Kidney (tissue), 14 donors: ENCODE results near the gene BACH2. TPM values are rescaled to one million over a fixed set of nuclear protein-coding genes. Genes with fewer than 3 reads are reported as not detected.

ENCODE experiments used
- DNase-seq, 5 donors: peaks; one replicate each; pipeline ENCODE4 v3.0.0-alpha.2; 2013 to 2020
- FAIRE-seq: peaks from 2 replicates; lab custom pipeline; 2012; peaks lifted over from hg19 to GRCh38; lab: Jason Lieb, UNC
- H3K27ac ChIP-seq, 2 donors: one replicate each; pipeline ENCODE4 v1.7.0; 2013; ENCODE audit warnings: low read depth in 2 of 2, low read length in 2 of 2, inconsistent platforms in 1 of 2
- H3K27me3 ChIP-seq: one replicate; pipeline ENCODE4 v1.7.1; 2013; ENCODE audit warnings: low read length, inconsistent platforms; ENCODE audit not compliant: control insufficient read depth, insufficient read depth
- H3K36me3 ChIP-seq, 3 donors: one replicate each; pipeline versions ENCODE4 v1.7.0 to v1.7.1; 2013; ENCODE audit warnings: low read length in 3 of 3, control low read depth in 1 of 3, inconsistent platforms in 1 of 3; ENCODE audit not compliant: insufficient read depth in 3 of 3, control insufficient read depth in 2 of 3
- H3K4me1 ChIP-seq, 3 donors: one replicate each; pipeline versions ENCODE4 v1.7.0 to v1.7.1; 2013; ENCODE audit warnings: low read length in 3 of 3, inconsistent platforms in 1 of 3, low read depth in 1 of 3; ENCODE audit not compliant: control insufficient read depth in 2 of 3, insufficient read depth in 2 of 3
- H3K4me3 ChIP-seq, 3 donors: one replicate each; pipeline versions ENCODE4 v1.7.0 to v1.8.1; 2013; ENCODE audit warnings: low read length in 3 of 3, control low read depth in 1 of 3, inconsistent platforms in 1 of 3
- H3K9ac ChIP-seq, 3 donors: one replicate each; pipeline versions ENCODE4 v1.7.0 to v1.7.1; 2013; ENCODE audit warnings: low read length in 3 of 3, control low read depth in 1 of 3, inconsistent platforms in 1 of 3
- H3K9me3 ChIP-seq, 3 donors: one replicate each; pipeline versions ENCODE4 v1.7.0 to v1.7.1; 2013; ENCODE audit warnings: low read length in 3 of 3, control low read depth in 1 of 3, inconsistent platforms in 1 of 3; ENCODE audit not compliant: control insufficient read depth in 2 of 3, insufficient read depth in 1 of 3
- CTCF ChIP-seq: IDR thresholded peaks from 3 replicates; pipeline ENCODE4 v1.5.1; 2012; ENCODE audit warnings: mild to moderate bottlenecking, moderate library complexity, borderline replicate concordance; ENCODE audit not compliant: insufficient read depth; ENCODE audit errors: extremely low read depth
- intact Hi-C: fragments of 100-400 bp; cut with DNase I; formaldehyde crosslinking; loops from one replicate; pipeline ENCODE4 v1.11.1; 2022
- polyA plus RNA-seq: library from polyadenylated mRNA; stranded (reverse); fragments of 350-450 nt; fragmentation: Illumina TruSeq; extraction: RNeasy Lipid Tissue Mini Kit (QIAGEN cat#74804); gene quantifications from one replicate; pipeline ENCODE4 v1.2.3, GENCODE V29; 2014; ENCODE audit warnings: low read depth, low replicate concordance; ENCODE audit not compliant: insufficient read depth
- total RNA-seq: library from RNA; stranded (reverse); fragmentation: NEBNext Ultra II Directional; extraction: Animal tissue kit (Norgen Biotek cat#: 25700); gene quantifications from one replicate; pipeline ENCODE4 v1.2.1, GENCODE V29; 2021
- donor health status: control.
- donor health status: control.
- donor health status: control.
- donor health status: control.
- donor health status: control.
- donor health status: DM: yes; HTN: yes; CAD: no.
- donor health status: Normal renal cell carcinoma (clear cell type).

BACH2 gene
- total and polyA plus RNA-seq, 2 donors from 2014 or later = 0.32 to 6.9 TPM

GRCh38 chr6:90175627-90176538 is 120.8 kb downstream of the BACH2 start:
- TF ChIP-seq CTCF = no peak
- Histone ChIP-seq H3K27ac (peak overlapping the region in 1 of 2 donors; percentile 57), H3K9me3 (no peaks in the 10 kb centered on the region), H3K36me3 (no peaks in the 10 kb centered on the region), H3K4me3 (no peak overlapping the region), H3K27me3 (no peaks in the 10 kb centered on the region), H3K4me1 (peaks cover 0 to 8% (median 0%) of the 10 kb centered on the region in 3 donors), H3K9ac (no peak overlapping the region)
- no peak for FAIRE-seq
- peak in 1 of 5 donors; percentile 26 for DNase-seq
- intact Hi-C loops = no loop called here

DNA sequence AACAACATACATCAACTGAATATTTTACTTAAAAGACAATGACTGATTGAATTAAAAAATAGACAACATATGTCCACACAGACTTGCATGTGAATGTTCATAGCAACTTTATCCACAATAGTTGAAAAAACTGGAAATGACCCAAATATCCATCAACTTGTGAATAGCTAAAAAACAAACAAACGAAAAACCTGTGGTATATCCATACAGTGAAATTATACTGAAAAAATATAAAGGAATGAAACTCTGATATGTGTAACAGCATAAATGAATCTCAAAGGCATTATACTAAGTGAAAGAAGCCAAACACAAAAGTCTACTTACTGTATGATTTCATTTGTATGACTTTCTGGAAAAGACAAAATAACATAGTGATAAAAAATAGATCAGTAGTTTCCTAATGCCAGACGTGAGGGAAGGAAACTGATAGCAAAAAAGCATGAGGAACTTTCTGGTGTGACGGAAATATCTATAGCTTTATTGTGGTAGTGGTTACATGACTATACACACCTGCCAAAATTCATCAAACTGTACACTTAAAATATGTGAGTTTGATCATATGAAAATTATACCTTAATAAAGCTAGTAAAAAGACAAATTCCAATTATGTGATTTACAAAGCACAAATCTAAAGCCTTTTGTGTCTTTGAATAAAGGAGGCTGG is 123.2 kb downstream of the BACH2 start:
- Histone ChIP-seq H3K9ac (no peak overlapping the region), H3K27ac (no peak overlapping the region), H3K27me3 (no peaks in the 10 kb centered on the region), H3K4me1 (peaks cover 0 to 8% (median 0%) of the 10 kb centered on the region in 3 donors), H3K9me3 (no peaks in the 10 kb centered on the region), H3K4me3 (no peak overlapping the region), H3K36me3 (no peaks in the 10 kb centered on the region)
- FAIRE-seq (no peak), DNase-seq (no peak)
- intact Hi-C loops = no loop called here
- TF ChIP-seq CTCF = no peak

- no peaks in the 10 kb centered on the region for H3K4me1 ChIP-seq
- DNase-seq = no peak
Measured at GRCh38 chr6:90170601-90171000, 126.0 kb downstream of the BACH2 start.

More at GRCh38 chr6:90170601-90171000, 126.0 kb downstream of the BACH2 start:
- Histone ChIP-seq H3K27me3 (no peaks in the 10 kb centered on the region), H3K36me3 (no peaks in the 10 kb centered on the region), H3K4me3 (no peak overlapping the region), H3K27ac (no peak overlapping the region), H3K9ac (no peak overlapping the region), H3K9me3 (no peaks in the 10 kb centered on the region)
- TF ChIP-seq CTCF = no peak
- intact Hi-C loops = no loop called here
- FAIRE-seq = no peak
